ENCODE data around the gene CTSE.

Gene CTSE

GRCh38 chr1:205961991-205962820 lies 61.5 kb downstream of the CTSE start:
- H3K27me3 ChIP-seq (ENCODE audit: control insufficient read depth, insufficient read depth, low read length): peaks cover 49% of the 10 kb centered on the region
- H3K4me1 ChIP-seq (ENCODE audit: control insufficient read depth, insufficient read depth, low read length): peaks cover 7% of the 10 kb centered on the region
- no peak overlapping the region for H3K9ac ChIP-seq (ENCODE audit: low read depth, low read length)
- H3K9me3 ChIP-seq (replicated peaks; ENCODE audit: low read length): no peaks in the 10 kb centered on the region
- H3K4me2 ChIP-seq (ENCODE audit: low read length): no peak overlapping the region
- no peaks in the 10 kb centered on the region for H3K36me3 ChIP-seq (ENCODE audit: insufficient read depth, low read length)
- no peak overlapping the region for H3K4me3 ChIP-seq (ENCODE audit: low read length)

GRCh38 chr1:205961405-205961804 lies 62.3 kb downstream of the CTSE start:
- H3K4me2 ChIP-seq (ENCODE audit: low read length): no peak overlapping the region
- no peaks in the 10 kb centered on the region for H3K36me3 ChIP-seq (ENCODE audit: insufficient read depth, low read length)
- no peak overlapping the region for H3K9ac ChIP-seq (ENCODE audit: low read depth, low read length)
- peaks cover 7% of the 10 kb centered on the region for H3K4me1 ChIP-seq (ENCODE audit: control insufficient read depth, insufficient read depth, low read length)
- H3K4me3 ChIP-seq (ENCODE audit: low read length): no peak overlapping the region
- H3K27me3 ChIP-seq (ENCODE audit: control insufficient read depth, insufficient read depth, low read length): peaks cover 56% of the 10 kb centered on the region
- no peaks in the 10 kb centered on the region for H3K9me3 ChIP-seq (replicated peaks; ENCODE audit: low read length)

- peaks cover 59% of the 10 kb centered on the region for H3K27me3 ChIP-seq (ENCODE audit: control insufficient read depth, insufficient read depth, low read length)
- no peak overlapping the region for H3K4me2 ChIP-seq (ENCODE audit: low read length)
- H3K4me1 ChIP-seq (ENCODE audit: control insufficient read depth, insufficient read depth, low read length): peaks cover 7% of the 10 kb centered on the region
- H3K9me3 ChIP-seq (replicated peaks; ENCODE audit: low read length): no peaks in the 10 kb centered on the region
- no peaks in the 10 kb centered on the region for H3K36me3 ChIP-seq (ENCODE audit: insufficient read depth, low read length)
- no peak overlapping the region for H3K4me3 ChIP-seq (ENCODE audit: low read length)
- H3K9ac ChIP-seq (ENCODE audit: low read depth, low read length): no peak overlapping the region
Observed at GRCh38 chr1:205959789-205960188, 63.9 kb downstream of the CTSE start.

Measured in skeletal muscle satellite cell (primary cell).